Natural killer cell (primary cell): ENCODE measurements around the gene TBCE. TPM values are rescaled to one million over a fixed set of nuclear protein-coding genes. Genes with fewer than 3 reads are reported as not detected.
"Not testable (repeated sequence)": the region's sequence is repeated elsewhere in the genome, so short reads cannot be mapped to it uniquely, and the experiment has no call there.

Experiments
- ATAC-seq, 3 donors: fragments of 150-1000 bp in 2 of 3; fragments of 200-7000 bp in 1 of 3; cut with Tn5 transposase; 1 replicate in 1 of 3; 2 replicates in 2 of 3; pipeline ENCODE4 v1.10.0; 2021; ENCODE audit warnings: mild to moderate bottlenecking in 2 of 3, moderate library complexity in 2 of 3
- DNase-seq, 2 donors: peaks; one replicate each; pipeline versions ENCODE4 v3.0.0 to v3.0.0-alpha.2; 2013 to 2021; ENCODE audit warnings: mixed read lengths in 1 of 2
- H3K27ac ChIP-seq: one replicate; pipeline ENCODE4 v1.5.1; 2013; ENCODE audit warnings: mild to moderate bottlenecking, low read length
- H3K27me3 ChIP-seq: one replicate; pipeline ENCODE4 v1.6.1; 2013; ENCODE audit warnings: low read length; ENCODE audit not compliant: control insufficient read depth, insufficient read depth
- H3K36me3 ChIP-seq: one replicate; pipeline ENCODE4 v1.6.1; 2013; ENCODE audit warnings: low read length; ENCODE audit not compliant: control insufficient read depth, insufficient read depth
- H3K4me1 ChIP-seq: one replicate; pipeline ENCODE4 v1.6.1; 2013; ENCODE audit warnings: low read length; ENCODE audit not compliant: control insufficient read depth, insufficient read depth
- H3K4me3 ChIP-seq: one replicate; pipeline ENCODE4 v1.5.1; 2013; ENCODE audit warnings: low read length
- H3K9me3 ChIP-seq: one replicate; pipeline ENCODE4 v1.6.1; 2013; ENCODE audit warnings: low read length; ENCODE audit not compliant: control insufficient read depth, insufficient read depth
- H3K27ac Mint-ChIP-seq, 2 donors: one replicate each; pipeline ENCODE4 v1.8.0; 2022; ENCODE audit warnings: mild to moderate bottlenecking in 2 of 2, mixed read lengths in 2 of 2, moderate library complexity in 1 of 2
- H3K27me3 Mint-ChIP-seq, 2 donors: one replicate each; pipeline ENCODE4 v1.8.0; 2022; ENCODE audit warnings: low read depth in 2 of 2, mixed read lengths in 2 of 2
- H3K36me3 Mint-ChIP-seq: one replicate; pipeline ENCODE4 v1.8.0; 2022; ENCODE audit warnings: mixed read lengths
- H3K4me1 Mint-ChIP-seq, 2 donors: one replicate each; pipeline ENCODE4 v1.8.0; 2022; ENCODE audit warnings: mixed read lengths in 2 of 2
- H3K4me3 Mint-ChIP-seq: one replicate; pipeline ENCODE4 v1.8.0; 2022; ENCODE audit warnings: mild to moderate bottlenecking, moderate library complexity, mixed read lengths
- H3K9me3 Mint-ChIP-seq, 2 donors: one replicate each; pipeline ENCODE4 v1.8.0; 2022; ENCODE audit warnings: mixed read lengths in 2 of 2
- WGBS: methylation state at CpG from one replicate; pipeline ENCODE4 v1.1.7; 2013; ENCODE audit warnings: missing lambda C conversion rate; ENCODE audit not compliant: insufficient coverage; 5-methylcytosine and 5-hydroxymethylcytosine counted together
- intact Hi-C: fragments of 100-400 bp; cut with micrococcal nuclease; formaldehyde crosslinking; loops from one replicate; pipeline ENCODE4 v1.14.2; 2022
- total RNA-seq, 4 donors: library from RNA; stranded (reverse); fragments of 120-200 nt in 1 of 4; gene quantifications; one replicate each; pipeline versions ENCODE4 v1.2.3 to v1.2.4, GENCODE V29; 2013 to 2022
- TF ChIP-seq, protein P1 (sequence below): fragments of 200-600 bp; IDR thresholded peaks from one replicate; pipeline ENCODE4 v1.8.0; 2022; ENCODE audit warnings: antibody characterized with exemption

TBCE gene
- total RNA-seq, 3 donors from 2014 or later (not counting 1 experiment from before 2014, with no cell fraction given), result 24.1 to 25.2 (median 25.0) TPM

GRCh38 chr1:235450886-235451483 lies 83.8 kb downstream of the TBCE start:
- 100% methylated on average over 1 of the region's 2 CpGs for WGBS
- no peaks in the 10 kb centered on the region for H3K27me3 Mint-ChIP-seq
- no peak overlapping the region for H3K27ac Mint-ChIP-seq
- no peaks in the 10 kb centered on the region for H3K4me1 Mint-ChIP-seq
- Histone ChIP-seq H3K36me3 (peaks cover 36% of the 10 kb centered on the region), H3K27me3 (no peaks in the 10 kb centered on the region), H3K4me3 (no peak overlapping the region), H3K9me3 (no peaks in the 10 kb centered on the region), H3K4me1 (no peaks in the 10 kb centered on the region), H3K27ac (no peak overlapping the region)
- H3K9me3 Mint-ChIP-seq, result no peaks in the 10 kb centered on the region
- ATAC-seq, result no peak
- no peaks in the 10 kb centered on the region for H3K36me3 Mint-ChIP-seq
- intact Hi-C loops, result no loop called here
- no peak overlapping the region for H3K4me3 Mint-ChIP-seq
- TF ChIP-seq, protein P1, sequence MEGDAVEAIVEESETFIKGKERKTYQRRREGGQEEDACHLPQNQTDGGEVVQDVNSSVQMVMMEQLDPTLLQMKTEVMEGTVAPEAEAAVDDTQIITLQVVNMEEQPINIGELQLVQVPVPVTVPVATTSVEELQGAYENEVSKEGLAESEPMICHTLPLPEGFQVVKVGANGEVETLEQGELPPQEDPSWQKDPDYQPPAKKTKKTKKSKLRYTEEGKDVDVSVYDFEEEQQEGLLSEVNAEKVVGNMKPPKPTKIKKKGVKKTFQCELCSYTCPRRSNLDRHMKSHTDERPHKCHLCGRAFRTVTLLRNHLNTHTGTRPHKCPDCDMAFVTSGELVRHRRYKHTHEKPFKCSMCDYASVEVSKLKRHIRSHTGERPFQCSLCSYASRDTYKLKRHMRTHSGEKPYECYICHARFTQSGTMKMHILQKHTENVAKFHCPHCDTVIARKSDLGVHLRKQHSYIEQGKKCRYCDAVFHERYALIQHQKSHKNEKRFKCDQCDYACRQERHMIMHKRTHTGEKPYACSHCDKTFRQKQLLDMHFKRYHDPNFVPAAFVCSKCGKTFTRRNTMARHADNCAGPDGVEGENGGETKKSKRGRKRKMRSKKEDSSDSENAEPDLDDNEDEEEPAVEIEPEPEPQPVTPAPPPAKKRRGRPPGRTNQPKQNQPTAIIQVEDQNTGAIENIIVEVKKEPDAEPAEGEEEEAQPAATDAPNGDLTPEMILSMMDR, result no peak
- no peak for DNase-seq

DNA sequence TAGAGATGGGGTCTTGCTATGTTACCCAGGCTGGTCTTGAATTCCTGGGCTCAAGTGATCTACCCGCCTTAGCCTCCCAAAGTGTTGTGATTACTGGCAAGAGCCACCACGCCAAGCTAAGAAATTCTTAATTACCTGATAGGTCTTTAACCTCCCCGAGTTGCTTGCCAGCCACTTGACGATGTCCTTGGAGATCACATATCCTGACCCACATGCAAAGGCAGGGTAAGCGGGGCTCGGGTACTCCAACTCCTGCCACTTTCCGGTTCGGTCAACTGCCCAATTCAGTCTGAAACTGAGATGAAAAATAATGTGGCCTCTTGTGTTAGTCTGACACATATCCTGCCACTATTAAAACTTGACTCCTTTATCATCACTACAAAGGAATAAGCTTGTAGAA lies 86.8 kb downstream of the TBCE start:
- intact Hi-C loops, result no loop called here
- 95% methylated on average over 8 of the region's 8 CpGs for WGBS
- Mint-ChIP-seq H3K4me1 (no peaks in the 10 kb centered on the region), H3K27me3 (no peaks in the 10 kb centered on the region), H3K36me3 (no peaks in the 10 kb centered on the region), H3K4me3 (no peak overlapping the region), H3K27ac (no peak overlapping the region), H3K9me3 (no peaks in the 10 kb centered on the region)
- H3K27me3 ChIP-seq, result no peaks in the 10 kb centered on the region
- no peaks in the 10 kb centered on the region for H3K4me1 ChIP-seq
- no peak for ATAC-seq
- H3K27ac ChIP-seq, result no peak overlapping the region
- TF ChIP-seq, protein P1, result no peak
- no peak for DNase-seq
- H3K36me3 ChIP-seq, result peaks cover 21% of the 10 kb centered on the region
- H3K9me3 ChIP-seq, result no peaks in the 10 kb centered on the region
- H3K4me3 ChIP-seq, result no peak overlapping the region

GRCh38 chr1:235455097-235455496 lies 87.9 kb downstream of the TBCE start:
- Histone ChIP-seq H3K27ac (no peak overlapping the region), H3K9me3 (no peaks in the 10 kb centered on the region), H3K27me3 (no peaks in the 10 kb centered on the region), H3K4me3 (no peak overlapping the region), H3K4me1 (no peaks in the 10 kb centered on the region), H3K36me3 (peaks cover 11% of the 10 kb centered on the region)
- Mint-ChIP-seq H3K36me3 (no peaks in the 10 kb centered on the region), H3K27me3 (no peaks in the 10 kb centered on the region), H3K4me1 (no peaks in the 10 kb centered on the region), H3K9me3 (no peaks in the 10 kb centered on the region), H3K4me3 (no peak overlapping the region), H3K27ac (no peak overlapping the region)
- no peak for ATAC-seq
- intact Hi-C loops, result no loop called here
- no peak for DNase-seq
- TF ChIP-seq, protein P1, result no peak
- WGBS, result 81% methylated on average over 2 of the region's 2 CpGs

- Histone ChIP-seq H3K4me3 (no peak overlapping the region), H3K27ac (no peak overlapping the region), H3K27me3 (no peaks in the 10 kb centered on the region), H3K36me3 (peaks cover 5% of the 10 kb centered on the region), H3K9me3 (no peaks in the 10 kb centered on the region), H3K4me1 (no peaks in the 10 kb centered on the region)
- intact Hi-C loops, result no loop called here
- Mint-ChIP-seq H3K4me3 (no peak overlapping the region), H3K36me3 (no peaks in the 10 kb centered on the region), H3K27ac (no peak overlapping the region), H3K27me3 (no peaks in the 10 kb centered on the region), H3K4me1 (no peaks in the 10 kb centered on the region), H3K9me3 (no peaks in the 10 kb centered on the region)
- no peak for ATAC-seq
- 100% methylated on average over 4 of the region's 4 CpGs for WGBS
- DNase-seq, result no peak
- TF ChIP-seq, protein P1, result no peak
Measured at GRCh38 chr1:235455823-235456222, 88.6 kb downstream of the TBCE start.

DNA sequence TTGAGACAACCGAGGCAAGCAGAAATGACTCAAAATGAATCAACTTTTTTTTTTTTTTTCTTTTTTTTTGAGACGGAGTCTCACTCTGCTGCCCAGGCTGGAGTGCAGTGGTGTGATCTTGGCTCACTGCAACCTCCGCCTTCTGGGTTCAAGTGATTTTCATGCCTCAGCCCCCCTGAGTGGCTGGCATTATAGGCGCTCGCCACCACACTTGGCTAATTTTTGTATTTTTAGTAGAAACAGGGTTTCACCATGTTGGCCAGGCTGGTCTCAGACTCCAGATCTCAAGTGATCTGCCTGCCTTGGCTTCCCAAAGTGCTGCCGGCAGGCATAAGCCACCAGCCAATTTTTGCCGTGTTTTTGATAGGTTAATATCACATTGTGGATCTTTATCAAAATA lies 90.6 kb downstream of the TBCE start:
- H3K9me3 ChIP-seq, ATAC-seq, H3K9me3 Mint-ChIP-seq, H3K4me1 Mint-ChIP-seq, H3K36me3 Mint-ChIP-seq, H3K36me3 ChIP-seq, H3K4me1 ChIP-seq, H3K27ac ChIP-seq, H3K4me3 Mint-ChIP-seq, DNase-seq, H3K4me3 ChIP-seq, H3K27ac Mint-ChIP-seq, H3K27me3 ChIP-seq, intact Hi-C loops, H3K27me3 Mint-ChIP-seq: not testable (repeated sequence)
- WGBS, result 98% methylated on average over 7 of the region's 7 CpGs
